A549 (cell line): Measurements from ENCODE around the gene DNPEP.

Source experiments
- CTCF ChIP-seq: fragments of >200 bp; sonication (Bioruptor Twin); formaldehyde crosslinking; IDR thresholded peaks from 3 replicates; pipeline ENCODE4 v1.5.1; 2016
- MAFK ChIP-seq: fragments of 450-650 bp; IDR thresholded peaks from 2 replicates; pipeline ENCODE4 v1.6.1; 2014; ENCODE audit not compliant: partially characterized antibody
- RCOR1 ChIP-seq: fragments of 150-350 bp; IDR thresholded peaks from 2 replicates; pipeline ENCODE4 v1.6.1; 2014; ENCODE audit warnings: antibody characterized with exemption, low read length, low read depth
- ZC3H11A ChIP-seq: fragments of 450-650 bp; IDR thresholded peaks from 2 replicates; pipeline ENCODE4 v1.6.1; 2014; ENCODE audit warnings: antibody characterized with exemption, mild to moderate bottlenecking

DNA sequence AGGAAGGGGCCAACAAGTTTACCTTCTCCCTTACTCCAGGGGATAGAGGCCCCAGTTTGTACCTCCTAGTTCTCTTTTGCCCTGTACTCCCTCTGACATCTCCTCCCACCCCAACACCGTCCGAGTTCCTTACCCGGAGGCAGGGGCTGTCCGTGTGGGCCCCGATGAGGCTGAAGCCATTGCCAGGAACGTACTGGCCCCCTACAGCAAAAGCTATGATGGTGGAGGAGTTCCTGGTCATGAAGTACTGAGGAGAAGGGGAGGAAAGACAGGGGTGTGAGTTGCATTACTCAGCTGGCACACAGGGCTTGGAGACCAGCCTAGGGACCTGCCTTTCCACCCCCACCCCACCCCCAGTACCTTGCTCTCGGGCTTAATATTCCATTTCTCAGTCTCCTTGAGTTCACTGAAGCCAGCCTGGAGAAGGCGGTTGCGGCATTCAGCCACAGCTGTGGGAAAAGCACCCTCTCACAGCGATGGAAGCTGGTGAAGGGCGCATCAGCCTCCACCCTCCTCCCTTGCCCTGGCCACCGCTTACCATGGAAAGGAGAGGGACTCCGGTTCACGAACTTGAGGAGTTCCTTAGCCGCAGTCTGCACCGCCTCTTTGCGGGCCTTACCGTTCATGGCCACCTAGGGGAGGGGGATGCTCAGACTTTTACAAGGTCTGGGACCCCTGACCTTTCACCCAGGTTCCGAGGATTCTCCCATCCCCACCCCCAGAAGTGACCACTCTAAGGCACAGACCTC, 1.0 kb downstream of the DNPEP start:
- TF ChIP-seq ZC3H11A, result no peak
- TF ChIP-seq CTCF, result no peak
- TF ChIP-seq RCOR1, result no peak
- TF ChIP-seq MAFK, result no peak
